ENCODE measurements around the gene PRLHR. TPM values are rescaled to one million over a fixed set of nuclear protein-coding genes. Genes with fewer than 3 reads are reported as not detected.

PRLHR gene
- total and polyA plus RNA-seq, 2 of the 13 experiments (the other 11 are each of a cell fraction or from before 2014, with no cell fraction given) = not detected

GRCh38 chr10:118580702-118581101 is 14.7 kb downstream of the PRLHR start (continued):
- TF ChIP-seq SRSF9 (IDR thresholded peaks at IDR 0.05; ENCODE audit: borderline replicate concordance, insufficient read depth, low read depth, low read length, poor library complexity, severe bottlenecking) (no peak), ZSCAN5A (CRISPR knock-in tag; IDR thresholded peaks at IDR 0.05; ENCODE audit: borderline replicate concordance) (no peak), ZNF225 (CRISPR knock-in tag; IDR thresholded peaks at IDR 0.05) (no peak), SOX5 (CRISPR knock-in tag; IDR thresholded peaks at IDR 0.05; ENCODE audit: borderline replicate concordance) (no peak), HNF1A (IDR thresholded peaks at IDR 0.05; ENCODE audit: low read depth) (no peak), HNF1A (CRISPR knock-in tag; IDR thresholded peaks at IDR 0.05; ENCODE audit: borderline replicate concordance) (no peak), ZNF251 (CRISPR knock-in tag; IDR thresholded peaks at IDR 0.05) (no peak)

GRCh38 chr10:118573512-118573911 is 21.9 kb downstream of the PRLHR start:
- in situ Hi-C loops (cut with HindIII; ENCODE audit: extremely low pct_ligation_motif_present, low pct_unique_long_range_greater_than_20kb) = loop anchor here (10.0 kb wide), 1 partner anchor 231 kb away; no protein-coding TSS in a partner anchor
- Histone ChIP-seq H3K27ac (ENCODE audit: extremely low read length, insufficient read depth, low read length) (no peak overlapping the region), H2AFZ (ENCODE audit: low read length) (no peak overlapping the region), H4K20me1 (ENCODE audit: insufficient read depth, low read length) (no peaks in the 10 kb centered on the region), H3K9me3 (ENCODE audit: low read length) (no peaks in the 10 kb centered on the region), H3K79me2 (ENCODE audit: insufficient read depth, low read length) (no peaks in the 10 kb centered on the region), H3K9ac (ENCODE audit: insufficient read depth, low read depth, low read length) (no peak overlapping the region), H3K4me2 (ENCODE audit: low read depth, low read length) (no peak overlapping the region), H3K4me3 (replicated peaks in 1 of 3; ENCODE audit: insufficient read depth in 1 of 3, low read depth in 2 of 3, low read length in 3 of 3) (no peak overlapping the region), H3K27me3 (ENCODE audit: control insufficient read depth in 1 of 2, insufficient read depth in 2 of 2, low read length in 2 of 2) (peaks cover 0 to 20% of the 10 kb centered on the region in 2 experiments; a peak in 2 of 5 replicates), H3K4me1 (ENCODE audit: insufficient read depth, low read length) (peaks cover 4% of the 10 kb centered on the region), H3K36me3 (replicated peaks in 1 of 2; ENCODE audit: control insufficient read depth in 1 of 2, insufficient read depth in 2 of 2, low read length in 2 of 2) (no peaks in the 10 kb centered on the region)
- ATAC-seq (no peak), FAIRE-seq (no peak), DNase-seq (ENCODE audit: low spot score) (no peak)
- CTCF ChIA-PET (ENCODE audit: low intra/inter-chr PET ratio, low total read pairs) = no interaction called here
- intact Hi-C loops (cut with micrococcal nuclease; ENCODE audit: unreplicated experiment) = no loop called here
- BruUV-seq (replicated peaks) = no TSS peak
- POLR2A ChIA-PET = no interaction called here
- no peak for TF ChIP-seq HNF4G (IDR thresholded peaks at IDR 0.05; ENCODE audit: borderline replicate concordance, low read depth, low read length)
- no peak for TF ChIP-seq HNF4G (CRISPR knock-in tag; IDR thresholded peaks at IDR 0.05; ENCODE audit: borderline replicate concordance, low read depth)
- TF ChIP-seq MLXIP (CRISPR knock-in tag; IDR thresholded peaks at IDR 0.05; ENCODE audit: borderline replicate concordance) = no peak
- TF ChIP-seq ATF7 (IDR thresholded peaks at IDR 0.05) = no peak
- TF ChIP-seq ATF7 (CRISPR knock-in tag; IDR thresholded peaks at IDR 0.05) = no peak
- TF ChIP-seq HMGXB4 (CRISPR knock-in tag; IDR thresholded peaks at IDR 0.05; ENCODE audit: borderline replicate concordance in 1 of 2, low read depth in 1 of 2) = no peak

All from HepG2 (cell line).